ENCODE results near the gene HEXIM2.
"Not testable (repeated sequence)": the region's sequence is repeated elsewhere in the genome, so short reads cannot be mapped to it uniquely, and the experiment has no call there.

The HEXIM2 gene

GRCh38 chr17:45171338-45172231, 9.9 kb downstream of the HEXIM2 start:
- peak; percentile 57 for DNase-seq

- no peak for DNase-seq
Measured at GRCh38 chr17:45172232-45172540, 10.5 kb downstream of the HEXIM2 start.

- peak; percentile 67 for DNase-seq
Measured at GRCh38 chr17:45172541-45173286, 11.0 kb downstream of the HEXIM2 start.

GRCh38 chr17:45175759-45176115, 14.1 kb downstream of the HEXIM2 start:
- no peak for DNase-seq

GRCh38 chr17:45177563-45177962, 15.9 kb downstream of the HEXIM2 start:
- DNase-seq, result no peak

GRCh38 chr17:45184144-45184543, 22.5 kb downstream of the HEXIM2 start:
- no peak for DNase-seq

GRCh38 chr17:45186801-45187354, 25.2 kb downstream of the HEXIM2 start:
- DNase-seq, result no peak

- DNase-seq, result no peak
Measured at GRCh38 chr17:45189009-45189408, 27.3 kb downstream of the HEXIM2 start.

- no peak for DNase-seq
Measured at GRCh38 chr17:45190503-45191255, 29.0 kb downstream of the HEXIM2 start.

GRCh38 chr17:45195424-45195823, 33.7 kb downstream of the HEXIM2 start:
- DNase-seq, result no peak

GRCh38 chr17:45197108-45197507, 35.4 kb downstream of the HEXIM2 start:
- no peak for DNase-seq

- peak; percentile 64 for DNase-seq
Measured at GRCh38 chr17:45197555-45198334, 36.1 kb downstream of the HEXIM2 start.

GRCh38 chr17:45200701-45201100, 39.0 kb downstream of the HEXIM2 start:
- no peak for DNase-seq

GRCh38 chr17:45201457-45201856, 39.8 kb downstream of the HEXIM2 start:
- DNase-seq, result no peak

GRCh38 chr17:45201880-45202279, 40.2 kb downstream of the HEXIM2 start:
- not testable (repeated sequence) for DNase-seq

- peak; percentile 86 for DNase-seq
Measured at GRCh38 chr17:45218895-45219661, 57.4 kb downstream of the HEXIM2 start.
